Hepatic stellate cell (primary cell): ENCODE data around the gene PAK2.
A peak's percentile ranks its signal among the peaks of the same experiment; 100 is the strongest.
"Not testable (repeated sequence)": the region's sequence is repeated elsewhere in the genome, so short reads cannot be mapped to it uniquely, and the experiment has no call there.

ENCODE experiments used
- DNase-seq: peaks from one replicate; pipeline ENCODE4 v3.0.0; 2011; ENCODE audit warnings: low spot score

Gene PAK2

DNA sequence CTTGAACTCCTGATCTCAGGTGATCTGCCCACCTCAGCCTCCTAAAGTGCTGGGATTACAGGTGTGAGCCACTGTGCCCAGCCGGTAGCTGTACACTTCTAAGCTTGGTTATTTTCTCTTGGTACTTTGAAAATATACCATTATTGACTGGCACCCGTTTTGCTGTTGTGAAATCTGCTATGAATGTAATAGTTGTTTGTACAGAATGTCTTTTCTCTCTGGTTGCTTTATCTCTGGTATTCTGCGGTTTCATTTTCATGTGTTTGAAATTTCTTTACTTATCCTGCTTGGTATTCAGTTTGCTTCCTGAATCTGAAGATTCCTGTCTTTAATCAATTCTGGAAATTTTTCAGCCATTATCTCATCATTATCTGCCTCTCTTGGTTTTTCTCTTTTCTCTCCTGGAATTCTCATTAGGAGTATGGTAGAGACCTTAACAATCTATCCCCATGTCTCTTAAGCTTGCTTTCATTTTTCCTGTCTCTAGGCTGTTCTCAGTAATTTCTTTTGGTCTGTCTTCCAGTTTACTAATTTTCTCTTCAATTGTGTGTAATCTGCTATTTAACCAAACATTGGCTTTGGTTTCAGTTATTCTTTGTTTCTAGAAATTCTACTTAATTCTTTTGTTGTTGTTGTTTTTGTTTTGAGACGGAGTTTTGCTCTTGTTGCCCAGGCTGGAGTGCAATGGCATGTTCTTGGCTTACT, 2.8 kb upstream of the PAK2 start:
- no peak for DNase-seq

- DNase-seq = no peak
These were observed 2.0 kb upstream of the PAK2 start for GRCh38 chr3:196737655-196738054.

DNA sequence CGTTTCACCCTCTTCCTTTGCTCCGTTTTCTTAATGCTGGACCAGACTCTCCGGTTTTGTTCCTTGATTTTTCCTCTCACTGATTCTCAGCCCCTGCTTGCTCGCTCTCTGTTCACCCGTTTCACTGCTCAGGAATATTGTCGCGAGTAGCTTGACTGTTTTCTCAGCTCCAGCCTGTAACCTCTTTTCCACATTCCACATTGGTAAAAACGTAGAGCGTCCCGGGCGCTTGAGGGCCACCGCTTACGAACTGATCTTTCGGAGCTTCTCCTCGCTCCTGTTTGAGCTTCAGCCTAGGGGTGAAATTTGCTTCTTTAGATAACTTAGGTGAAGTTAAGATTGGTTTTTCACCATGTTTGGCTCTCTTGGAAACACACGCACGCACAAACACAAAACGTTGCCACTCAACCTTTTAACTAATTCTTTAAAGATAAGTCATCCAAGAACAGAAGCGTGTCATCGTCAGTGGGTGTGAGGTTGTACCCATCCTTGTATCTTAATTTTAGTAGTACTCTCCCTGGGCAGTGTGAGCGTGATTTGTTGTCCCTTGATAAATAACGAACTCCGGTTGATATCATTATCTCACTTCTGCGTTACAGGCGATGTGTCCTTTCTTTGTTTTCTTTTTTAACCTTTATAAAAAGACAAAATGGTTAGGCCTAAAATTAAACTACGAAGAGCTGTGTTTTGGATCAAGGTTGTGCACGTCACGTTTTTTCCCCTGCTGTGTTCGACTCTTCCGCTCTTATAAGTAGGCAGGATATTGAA, 1.0 kb downstream of the PAK2 start:
- peak; percentile 48 for DNase-seq

DNA sequence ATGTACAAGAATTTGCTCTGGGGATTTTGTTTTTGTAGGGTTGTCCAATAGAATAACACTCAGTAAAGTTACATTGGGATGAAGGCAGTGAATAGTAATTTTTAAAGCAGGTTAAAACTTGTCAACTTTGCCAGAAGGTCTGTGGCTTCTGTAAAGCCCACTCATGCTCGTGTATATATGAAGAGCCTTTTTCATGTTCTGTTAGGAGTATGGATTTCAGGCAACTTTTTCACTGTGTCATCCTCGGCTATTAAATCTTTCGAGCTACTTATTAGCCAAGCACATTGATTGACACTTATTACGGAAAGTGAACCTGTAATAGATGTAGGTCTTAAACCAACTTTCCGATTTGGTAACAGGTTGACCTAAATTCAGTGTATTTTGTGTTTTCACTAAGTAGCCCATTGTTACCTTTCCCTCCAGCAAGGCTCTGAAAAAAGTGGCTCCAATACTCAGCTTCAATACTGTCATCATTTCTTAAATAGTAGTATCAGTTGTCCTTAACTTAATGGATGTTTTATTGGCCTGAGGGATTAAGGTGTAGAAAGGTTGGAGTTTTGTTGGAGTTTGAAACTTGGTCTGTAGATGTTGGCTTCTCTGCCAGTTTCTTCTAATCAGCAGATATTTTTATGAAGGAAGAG, 1.7 kb downstream of the PAK2 start:
- no peak for DNase-seq

- not testable (repeated sequence) for DNase-seq
These were observed 3.9 kb downstream of the PAK2 start for GRCh38 chr3:196743569-196743968.

DNA sequence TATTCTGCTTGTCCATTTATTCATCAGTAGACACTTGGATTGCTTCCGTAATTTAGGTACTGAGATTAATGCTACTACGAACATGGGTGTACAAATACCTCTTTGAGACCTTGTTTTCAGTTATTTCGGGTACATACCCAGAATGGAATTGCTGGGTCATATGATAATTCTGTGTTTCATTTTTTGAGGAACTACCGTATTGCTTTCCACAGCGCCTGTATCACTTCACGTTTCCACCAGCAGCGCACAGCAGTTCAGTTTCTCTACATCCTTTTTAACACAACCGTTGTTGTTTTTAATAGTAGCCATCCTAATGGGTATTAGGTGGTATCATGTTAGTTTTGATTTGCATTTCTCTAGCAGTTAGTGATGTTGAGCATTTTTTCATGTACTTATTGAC, 9.5 kb downstream of the PAK2 start:
- no peak for DNase-seq

GRCh38 chr3:196753201-196753600, 13.5 kb downstream of the PAK2 start:
- DNase-seq = no peak

- no peak for DNase-seq
These were observed 14.7 kb downstream of the PAK2 start for GRCh38 chr3:196754091-196754981.

DNA sequence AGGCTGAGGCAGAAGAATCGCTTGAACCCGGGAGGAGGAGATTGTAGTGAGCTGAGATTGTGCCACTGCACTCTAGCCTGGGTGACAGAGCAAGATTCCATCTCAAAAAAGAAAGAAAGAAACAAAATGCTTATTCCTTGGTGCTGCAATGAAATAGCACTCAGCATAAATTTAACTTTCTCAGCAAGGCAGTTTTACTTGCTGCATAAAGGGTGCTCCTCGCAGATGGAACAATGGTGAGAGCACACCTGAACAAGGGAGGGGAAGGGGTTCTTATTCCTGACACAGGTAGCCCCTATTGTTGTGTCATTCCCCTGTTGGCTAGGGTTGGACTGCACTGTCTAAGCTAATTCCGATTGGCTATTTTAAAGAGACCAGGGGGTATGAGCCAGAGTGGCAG, 17.1 kb downstream of the PAK2 start:
- DNase-seq = no peak

GRCh38 chr3:196757876-196758739, 18.5 kb downstream of the PAK2 start:
- DNase-seq = peak; percentile 44

DNA sequence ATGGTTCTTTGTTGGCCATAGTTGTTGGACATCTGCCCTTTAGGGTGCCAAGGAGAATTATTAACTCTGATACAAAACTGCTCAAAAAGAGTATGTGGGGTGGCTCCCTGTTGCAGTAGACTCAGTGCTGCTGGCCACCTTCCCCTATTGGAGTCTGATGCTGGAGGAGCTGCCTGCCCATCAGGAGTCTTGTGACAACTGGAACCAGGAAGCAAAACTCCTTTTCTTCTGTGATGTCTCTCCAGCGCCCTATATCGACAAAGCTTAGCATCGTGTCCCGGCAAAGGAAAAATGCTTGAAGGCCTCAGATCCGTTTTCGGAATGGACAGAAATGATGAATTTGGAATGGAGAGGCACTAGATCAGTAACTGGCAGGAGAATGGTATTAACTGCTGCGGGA, 23.5 kb downstream of the PAK2 start:
- DNase-seq = no peak

GRCh38 chr3:196765454-196765853, 25.8 kb downstream of the PAK2 start:
- DNase-seq = no peak

- no peak for DNase-seq
These were observed 31.4 kb downstream of the PAK2 start for GRCh38 chr3:196771067-196771466.

GRCh38 chr3:196772102-196772501, 32.4 kb downstream of the PAK2 start:
- DNase-seq = no peak

- DNase-seq = no peak
These were observed 33.2 kb downstream of the PAK2 start for GRCh38 chr3:196772897-196773296.

DNA sequence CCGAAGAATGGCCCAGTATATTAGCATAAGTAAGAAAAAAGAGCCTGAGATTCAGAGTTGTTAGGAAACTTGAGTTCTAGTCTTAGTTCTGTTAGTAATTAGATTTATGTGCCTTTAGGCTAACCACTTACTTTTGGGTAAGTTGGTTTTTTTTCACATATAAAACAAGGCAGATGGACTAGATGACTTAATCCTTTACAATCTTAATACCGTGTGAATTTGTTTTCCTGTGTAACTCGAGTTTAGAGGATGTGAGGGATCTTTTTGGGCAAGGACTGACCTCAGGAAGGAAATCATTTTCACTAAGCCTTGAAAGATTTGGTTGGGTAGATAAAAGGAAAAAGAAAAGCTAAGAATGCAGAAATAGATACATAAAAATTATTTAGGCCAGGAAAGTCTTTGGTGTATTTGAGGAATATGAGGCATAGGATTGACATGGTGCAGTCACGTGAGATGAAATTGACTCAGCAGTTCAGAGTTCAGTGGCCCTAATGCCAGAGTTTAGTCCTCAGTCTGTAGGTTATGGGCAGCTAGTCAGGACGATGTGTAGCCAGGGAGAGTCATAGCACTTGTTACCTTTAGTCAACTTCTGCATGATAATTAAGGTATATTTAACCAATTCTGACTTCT, 34.6 kb downstream of the PAK2 start:
- no peak for DNase-seq

DNA sequence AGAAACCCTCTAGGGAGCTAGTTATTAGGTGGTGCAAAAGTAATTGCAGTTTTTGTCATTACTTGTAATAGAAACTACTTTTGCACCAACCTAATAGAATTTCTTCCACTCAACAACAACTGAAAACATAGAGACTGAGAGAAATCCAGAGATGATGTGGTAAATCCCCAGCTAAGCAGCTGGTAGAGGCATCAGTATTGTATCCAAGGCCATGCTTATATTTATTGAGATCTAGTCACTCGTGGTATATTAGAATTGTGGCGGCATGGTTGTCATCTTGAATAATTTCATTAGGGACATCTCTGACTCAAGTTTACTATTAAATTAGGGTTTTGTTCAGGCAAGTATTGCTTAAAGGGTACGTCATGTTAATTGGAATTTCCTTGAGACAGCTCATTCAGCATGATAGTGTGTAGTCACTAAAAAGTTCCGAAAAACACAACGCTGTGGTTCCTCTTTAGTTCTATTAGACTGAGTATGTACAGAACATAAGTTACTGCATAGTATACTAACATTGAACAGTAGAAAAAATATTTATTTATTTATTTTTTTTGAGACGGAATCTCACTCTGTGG, 35.3 kb downstream of the PAK2 start:
- DNase-seq = no peak

DNA sequence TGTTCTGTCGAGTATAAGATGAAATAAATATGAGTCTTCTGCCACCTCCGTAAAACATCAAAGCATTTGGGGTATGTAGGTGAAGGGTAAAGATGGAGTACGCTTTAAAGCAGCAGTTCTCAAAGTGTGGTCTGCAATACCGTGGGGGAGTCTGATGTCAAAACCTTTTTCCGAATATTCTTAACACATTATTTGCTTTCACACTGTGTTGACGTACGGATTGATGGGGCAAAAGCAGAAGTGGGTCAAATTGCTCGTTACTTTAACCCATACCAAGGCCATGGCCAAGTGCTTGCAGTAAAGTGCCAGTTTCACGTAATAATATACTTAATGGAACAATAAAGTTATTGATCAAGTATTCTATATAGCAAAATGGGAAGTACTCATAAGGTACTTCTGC, 36.3 kb downstream of the PAK2 start:
- DNase-seq = no peak

- no peak for DNase-seq
These were observed 38.2 kb downstream of the PAK2 start for GRCh38 chr3:196777836-196778235.

- peak; percentile 50 for DNase-seq
These were observed 39.1 kb downstream of the PAK2 start for GRCh38 chr3:196778755-196779154.
